Erythroblast (primary cell): Measurements from ENCODE around the gene ZNF407.

Experiments used
- GATA1 ChIP-seq: IDR thresholded peaks from 2 replicates; pipeline ENCODE4 v1.6.1; 2011; ENCODE audit warnings: low read depth, mild to moderate bottlenecking, control low read depth, low read length, moderate library complexity
- POLR2A ChIP-seq: IDR thresholded peaks from 2 replicates; pipeline ENCODE4 v1.6.1; 2011; ENCODE audit warnings: mild to moderate bottlenecking, low read length

GRCh38 chr18:74598350-74599001, 806 bp downstream of the ZNF407 start:
- no peak for TF ChIP-seq POLR2A
- no peak for TF ChIP-seq GATA1
